Mammary epithelial cell (primary cell): ENCODE results near the gene ANXA6.
A peak's percentile ranks its signal among the peaks of the same experiment; 100 is the strongest.

Source experiments
- EZH2 ChIP-seq: IDR thresholded peaks from 2 replicates; pipeline ENCODE4 v1.6.1; 2012; ENCODE audit warnings: low read length, inconsistent platforms, borderline replicate concordance
- TF ChIP-seq, protein P1 (sequence below), 2 donors: IDR thresholded peaks in 1 of 2; conservative IDR thresholded peaks in 1 of 2; 2 replicates each; pipeline ENCODE4 v1.5.1; 2011 to 2012; ENCODE audit warnings: inconsistent platforms in 2 of 2, low read length in 2 of 2, mild to moderate bottlenecking in 2 of 2, control low read depth in 1 of 2, low read depth in 1 of 2; ENCODE audit not compliant: insufficient read depth in 1 of 2; ENCODE audit errors: extremely low read depth in 1 of 2

DNA sequence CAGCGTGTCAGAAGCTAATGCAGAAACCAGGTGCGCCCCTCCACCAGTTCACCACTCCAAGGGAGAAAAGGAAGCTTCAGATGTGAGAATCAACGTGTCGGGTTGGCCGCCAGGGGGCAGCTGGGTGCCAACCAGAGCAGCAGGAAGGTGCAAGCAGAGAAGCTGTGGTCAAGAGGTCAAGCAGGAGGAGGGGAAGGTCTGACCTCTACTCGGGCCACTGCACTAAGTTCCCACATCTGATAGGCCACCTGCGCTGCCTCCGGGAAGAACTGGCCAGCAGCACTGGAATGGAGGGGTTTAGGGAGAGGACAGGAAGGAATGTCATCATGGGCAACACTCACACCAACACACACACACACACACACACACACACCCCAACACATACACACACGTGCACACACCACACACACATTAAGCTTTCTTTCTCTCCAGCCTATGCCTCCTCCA is 31.4 kb downstream of the ANXA6 start:
- TF ChIP-seq, protein P1, sequence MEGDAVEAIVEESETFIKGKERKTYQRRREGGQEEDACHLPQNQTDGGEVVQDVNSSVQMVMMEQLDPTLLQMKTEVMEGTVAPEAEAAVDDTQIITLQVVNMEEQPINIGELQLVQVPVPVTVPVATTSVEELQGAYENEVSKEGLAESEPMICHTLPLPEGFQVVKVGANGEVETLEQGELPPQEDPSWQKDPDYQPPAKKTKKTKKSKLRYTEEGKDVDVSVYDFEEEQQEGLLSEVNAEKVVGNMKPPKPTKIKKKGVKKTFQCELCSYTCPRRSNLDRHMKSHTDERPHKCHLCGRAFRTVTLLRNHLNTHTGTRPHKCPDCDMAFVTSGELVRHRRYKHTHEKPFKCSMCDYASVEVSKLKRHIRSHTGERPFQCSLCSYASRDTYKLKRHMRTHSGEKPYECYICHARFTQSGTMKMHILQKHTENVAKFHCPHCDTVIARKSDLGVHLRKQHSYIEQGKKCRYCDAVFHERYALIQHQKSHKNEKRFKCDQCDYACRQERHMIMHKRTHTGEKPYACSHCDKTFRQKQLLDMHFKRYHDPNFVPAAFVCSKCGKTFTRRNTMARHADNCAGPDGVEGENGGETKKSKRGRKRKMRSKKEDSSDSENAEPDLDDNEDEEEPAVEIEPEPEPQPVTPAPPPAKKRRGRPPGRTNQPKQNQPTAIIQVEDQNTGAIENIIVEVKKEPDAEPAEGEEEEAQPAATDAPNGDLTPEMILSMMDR (conservative IDR thresholded peaks at IDR 0.05 in 1 of 2, IDR thresholded peaks at IDR 0.05 in 1 of 2; ENCODE audit: extremely low read depth in 1 of 2, insufficient read depth in 1 of 2, low read depth in 1 of 2, low read length in 2 of 2), result peak; percentile 83 to 88
- no peak for TF ChIP-seq EZH2
